Lower leg skin (tissue), 3 donors: ENCODE data around the gene CEACAM1.

Experiments used
- POLR2A ChIP-seq, 2 donors: fragments of 450-650 bp; IDR thresholded peaks; one replicate each; pipeline ENCODE4 v1.6.1; 2016 to 2017; ENCODE audit warnings: antibody characterized with exemption in 2 of 2, mild to moderate bottlenecking in 1 of 2, moderate library complexity in 1 of 2
- TF ChIP-seq, protein P1 (sequence below), 3 donors: fragments of 450-650 bp; IDR thresholded peaks; one replicate each; pipeline ENCODE4 v1.5.1; 2016; ENCODE audit warnings: antibody characterized with exemption in 3 of 3, mild to moderate bottlenecking in 3 of 3, moderate library complexity in 2 of 3

- TF ChIP-seq, protein P1, sequence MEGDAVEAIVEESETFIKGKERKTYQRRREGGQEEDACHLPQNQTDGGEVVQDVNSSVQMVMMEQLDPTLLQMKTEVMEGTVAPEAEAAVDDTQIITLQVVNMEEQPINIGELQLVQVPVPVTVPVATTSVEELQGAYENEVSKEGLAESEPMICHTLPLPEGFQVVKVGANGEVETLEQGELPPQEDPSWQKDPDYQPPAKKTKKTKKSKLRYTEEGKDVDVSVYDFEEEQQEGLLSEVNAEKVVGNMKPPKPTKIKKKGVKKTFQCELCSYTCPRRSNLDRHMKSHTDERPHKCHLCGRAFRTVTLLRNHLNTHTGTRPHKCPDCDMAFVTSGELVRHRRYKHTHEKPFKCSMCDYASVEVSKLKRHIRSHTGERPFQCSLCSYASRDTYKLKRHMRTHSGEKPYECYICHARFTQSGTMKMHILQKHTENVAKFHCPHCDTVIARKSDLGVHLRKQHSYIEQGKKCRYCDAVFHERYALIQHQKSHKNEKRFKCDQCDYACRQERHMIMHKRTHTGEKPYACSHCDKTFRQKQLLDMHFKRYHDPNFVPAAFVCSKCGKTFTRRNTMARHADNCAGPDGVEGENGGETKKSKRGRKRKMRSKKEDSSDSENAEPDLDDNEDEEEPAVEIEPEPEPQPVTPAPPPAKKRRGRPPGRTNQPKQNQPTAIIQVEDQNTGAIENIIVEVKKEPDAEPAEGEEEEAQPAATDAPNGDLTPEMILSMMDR (IDR thresholded peaks at IDR 0.05): no peak
- no peak for TF ChIP-seq POLR2A (IDR thresholded peaks at IDR 0.05)
Measured at GRCh38 chr19:42569193-42569592, 40.9 kb upstream of the CEACAM1 start.
